ENCODE data around the gene WBP4. TPM values are rescaled to one million over a fixed set of nuclear protein-coding genes. Genes with fewer than 3 reads are reported as not detected.
A peak's percentile ranks its signal among the peaks of the same experiment; 100 is the strongest.

WBP4 gene
- total and polyA plus RNA-seq, 5 donors from 2014 or later, result 3.0 to 5.6 (median 3.5) TPM

- Histone ChIP-seq H3K4me3 (ENCODE audit: low read depth, low read length) (peak within 1 kb of the TSS; percentile 99), H3K4me1 (ENCODE audit: control insufficient read depth, insufficient read depth, low read length, poor library complexity, severe bottlenecking) (peaks cover 33% of the 10 kb centered on the region), H3K27ac (ENCODE audit: insufficient read depth, low read length, poor library complexity, severe bottlenecking) (peak within 1 kb of the TSS; percentile 90), H3K9me3 (ENCODE audit: control insufficient read depth in 2 of 2, low read length in 2 of 2) (no peaks in the 10 kb centered on the region), H3K36me3 (ENCODE audit: control insufficient read depth, insufficient read depth, low read length) (no peaks in the 10 kb centered on the region), H3K27me3 (ENCODE audit: control insufficient read depth, insufficient read depth, low read length) (no peaks in the 10 kb centered on the region)
- peak within 1 kb of the TSS; percentile 85 to 100 (median 95) for H3K4me3 Mint-ChIP-seq
- peaks cover 2% of the 10 kb centered on the region for H3K36me3 Mint-ChIP-seq
- peak; percentile 89 to 90 for ATAC-seq (ENCODE audit: low read depth in 2 of 2)
- H3K27ac Mint-ChIP-seq, result peak within 1 kb of the TSS; percentile 87 to 98 (median 97)
- H3K9me3 Mint-ChIP-seq, result no peaks in the 10 kb centered on the region
- H3K4me1 Mint-ChIP-seq, result peaks cover 21 to 46% (median 40%) of the 10 kb centered on the region in 4 donors
- peak; percentile 57 to 93 (median 80) for DNase-seq
- peaks cover 4% of the 10 kb centered on the region for H3K27me3 Mint-ChIP-seq
Observed at GRCh38 chr13:41019011-41019487, 42.3 kb upstream of the WBP4 start, which contains the start of gene ELF1. Gene ELF1 (minus strand): TSS chr13:41019316. CDS start chr13:40982054, 37,262 bp downstream.

DNA sequence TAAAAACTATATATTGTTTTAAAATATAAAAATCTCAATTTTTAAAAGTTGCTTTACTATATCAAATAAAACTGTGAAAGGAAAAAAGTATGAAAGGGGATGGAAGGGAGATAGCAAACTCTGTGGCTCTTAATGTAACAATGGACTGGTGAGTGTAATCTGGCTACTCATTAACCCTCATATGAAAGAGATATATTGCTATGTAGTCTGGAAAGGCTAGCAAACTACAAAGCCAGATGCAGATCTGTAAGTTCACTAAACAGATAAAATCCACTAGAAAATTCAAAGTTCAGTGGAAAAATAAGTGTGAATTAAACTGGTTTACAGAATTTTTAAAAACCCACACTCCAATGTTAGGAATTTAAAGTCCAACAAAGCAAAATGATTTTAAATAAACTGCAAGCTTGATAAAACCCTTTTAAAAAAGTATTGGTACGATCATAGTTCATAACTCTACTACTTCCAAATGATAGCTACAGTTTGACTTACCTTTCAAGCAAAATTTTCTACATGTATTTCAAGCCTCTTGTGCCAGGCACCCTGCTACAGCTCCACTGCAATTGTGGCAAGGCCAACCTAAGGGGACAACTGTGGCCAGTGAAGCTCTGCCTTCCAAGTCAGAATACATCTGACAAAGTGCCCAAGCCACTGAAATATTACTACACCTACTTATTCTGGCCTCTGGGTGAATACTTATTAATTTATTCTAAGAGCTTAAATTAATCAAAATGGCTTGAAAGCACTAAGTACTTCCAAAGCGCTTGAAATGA lies 41.5 kb upstream of the WBP4 start:
- no peaks in the 10 kb centered on the region for H3K9me3 ChIP-seq (ENCODE audit: control insufficient read depth in 2 of 2, low read length in 2 of 2)
- peak overlapping the region; percentile 99 for H3K4me3 ChIP-seq (ENCODE audit: low read depth, low read length)
- Mint-ChIP-seq H3K27me3 (peaks cover 4% of the 10 kb centered on the region), H3K27ac (peak overlapping the region; percentile 20 to 97 (median 72)), H3K4me3 (peak overlapping the region in 2 of 4 donors; percentile 23 to 85), H3K9me3 (no peaks in the 10 kb centered on the region), H3K36me3 (no peaks in the 10 kb centered on the region), H3K4me1 (peaks cover 21 to 44% (median 38%) of the 10 kb centered on the region in 4 donors)
- ATAC-seq (ENCODE audit: low read depth in 2 of 2) (no peak), DNase-seq (no peak)
- peaks cover 29% of the 10 kb centered on the region for H3K4me1 ChIP-seq (ENCODE audit: control insufficient read depth, insufficient read depth, low read length, poor library complexity, severe bottlenecking)
- H3K27ac ChIP-seq (ENCODE audit: insufficient read depth, low read length, poor library complexity, severe bottlenecking), result peak overlapping the region; percentile 90
- no peaks in the 10 kb centered on the region for H3K36me3 ChIP-seq (ENCODE audit: control insufficient read depth, insufficient read depth, low read length)
- no peaks in the 10 kb centered on the region for H3K27me3 ChIP-seq (ENCODE audit: control insufficient read depth, insufficient read depth, low read length)

DNA sequence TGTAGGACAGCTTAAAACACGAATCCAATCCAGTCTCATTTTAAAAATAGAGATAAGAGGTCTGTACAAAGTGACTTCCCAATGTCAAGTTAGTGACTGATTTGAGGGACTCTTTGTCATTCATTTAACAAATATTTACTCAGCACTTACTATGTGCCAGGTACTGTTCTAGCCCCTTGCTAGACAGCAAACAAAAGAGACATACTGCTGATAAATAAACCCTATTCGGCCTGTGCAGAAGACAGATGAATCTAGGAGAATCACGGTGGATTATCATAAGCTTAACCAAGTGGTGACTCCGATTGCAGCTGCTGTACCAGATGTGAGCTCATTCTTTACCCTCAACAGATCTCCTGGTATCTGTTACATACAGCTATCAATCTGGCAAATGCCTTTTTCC lies 35.8 kb upstream of the WBP4 start:
- Mint-ChIP-seq H3K9me3 (no peaks in the 10 kb centered on the region), H3K27ac (peak overlapping the region; percentile 2 to 78 (median 76))
- ATAC-seq (ENCODE audit: low read depth in 2 of 2), result no peak

GRCh38 chr13:41026788-41027187 lies 34.5 kb upstream of the WBP4 start:
- Mint-ChIP-seq H3K9me3 (no peaks in the 10 kb centered on the region), H3K27ac (no peak overlapping the region), H3K36me3 (peaks cover 8% of the 10 kb centered on the region), H3K4me3 (no peak overlapping the region), H3K27me3 (no peaks in the 10 kb centered on the region), H3K4me1 (peaks cover 12 to 42% (median 27%) of the 10 kb centered on the region in 4 donors)
- Histone ChIP-seq H3K4me3 (ENCODE audit: low read depth, low read length) (no peak overlapping the region), H3K4me1 (ENCODE audit: control insufficient read depth, insufficient read depth, low read length, poor library complexity, severe bottlenecking) (peaks cover 5% of the 10 kb centered on the region), H3K27me3 (ENCODE audit: control insufficient read depth, insufficient read depth, low read length) (no peaks in the 10 kb centered on the region), H3K27ac (ENCODE audit: insufficient read depth, low read length, poor library complexity, severe bottlenecking) (no peak overlapping the region), H3K9me3 (ENCODE audit: control insufficient read depth in 2 of 2, low read length in 2 of 2) (no peaks in the 10 kb centered on the region), H3K36me3 (ENCODE audit: control insufficient read depth, insufficient read depth, low read length) (no peaks in the 10 kb centered on the region)
- ATAC-seq (ENCODE audit: low read depth in 2 of 2), result no peak
- DNase-seq, result no peak

More for the DNA sequence above, 35.8 kb upstream of the WBP4 start:
- H3K27me3 Mint-ChIP-seq, result no peaks in the 10 kb centered on the region
- H3K4me1 ChIP-seq (ENCODE audit: control insufficient read depth, insufficient read depth, low read length, poor library complexity, severe bottlenecking), result peaks cover 5% of the 10 kb centered on the region
- no peak overlapping the region for H3K4me3 Mint-ChIP-seq
- H3K27ac ChIP-seq (ENCODE audit: insufficient read depth, low read length, poor library complexity, severe bottlenecking), result no peak overlapping the region
- H3K4me3 ChIP-seq (ENCODE audit: low read depth, low read length), result no peak overlapping the region
- no peaks in the 10 kb centered on the region for H3K27me3 ChIP-seq (ENCODE audit: control insufficient read depth, insufficient read depth, low read length)
- peaks cover 12 to 46% (median 32%) of the 10 kb centered on the region in 4 donors for H3K4me1 Mint-ChIP-seq
- H3K9me3 ChIP-seq (ENCODE audit: control insufficient read depth in 2 of 2, low read length in 2 of 2), result no peaks in the 10 kb centered on the region
- no peaks in the 10 kb centered on the region for H3K36me3 ChIP-seq (ENCODE audit: control insufficient read depth, insufficient read depth, low read length)
- H3K36me3 Mint-ChIP-seq, result peaks cover 8% of the 10 kb centered on the region
- DNase-seq, result no peak

- no peaks in the 10 kb centered on the region for H3K9me3 Mint-ChIP-seq
- H3K4me1 ChIP-seq (ENCODE audit: control insufficient read depth, insufficient read depth, low read length, poor library complexity, severe bottlenecking), result peaks cover 5% of the 10 kb centered on the region
- H3K36me3 ChIP-seq (ENCODE audit: control insufficient read depth, insufficient read depth, low read length), result no peaks in the 10 kb centered on the region
- no peak overlapping the region for H3K27ac Mint-ChIP-seq
- ATAC-seq (ENCODE audit: low read depth in 2 of 2) (no peak), DNase-seq (no peak)
- H3K27ac ChIP-seq (ENCODE audit: insufficient read depth, low read length, poor library complexity, severe bottlenecking), result no peak overlapping the region
- H3K27me3 Mint-ChIP-seq, result no peaks in the 10 kb centered on the region
- no peaks in the 10 kb centered on the region for H3K9me3 ChIP-seq (ENCODE audit: control insufficient read depth in 2 of 2, low read length in 2 of 2)
- no peak overlapping the region for H3K4me3 ChIP-seq (ENCODE audit: low read depth, low read length)
- H3K27me3 ChIP-seq (ENCODE audit: control insufficient read depth, insufficient read depth, low read length), result no peaks in the 10 kb centered on the region
- peaks cover 8% of the 10 kb centered on the region for H3K36me3 Mint-ChIP-seq
- H3K4me3 Mint-ChIP-seq, result no peak overlapping the region
- peaks cover 14 to 40% (median 24%) of the 10 kb centered on the region in 4 donors for H3K4me1 Mint-ChIP-seq
Observed at GRCh38 chr13:41028051-41028450, 33.3 kb upstream of the WBP4 start.

DNA sequence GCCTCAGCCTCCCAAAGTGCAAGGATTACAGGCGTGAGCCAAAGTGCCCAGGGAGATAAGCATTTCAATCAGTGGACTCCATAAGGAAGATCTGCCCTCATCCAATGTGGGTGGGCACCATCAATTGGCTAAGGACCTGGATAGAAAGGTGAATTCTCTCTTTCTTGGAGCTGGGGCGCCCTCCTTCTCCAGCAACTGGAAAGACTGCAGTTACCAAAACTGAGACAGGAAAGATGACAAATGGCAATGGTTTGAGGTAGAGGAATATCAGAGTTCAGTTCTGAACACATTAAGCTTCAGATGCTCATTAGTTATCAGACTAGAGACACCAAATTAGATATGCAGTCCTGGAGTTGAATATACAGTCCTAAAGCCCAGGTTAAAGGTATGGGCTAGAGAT lies 31.7 kb upstream of the WBP4 start:
- Histone ChIP-seq H3K9me3 (ENCODE audit: control insufficient read depth in 2 of 2, low read length in 2 of 2) (no peaks in the 10 kb centered on the region), H3K27ac (ENCODE audit: insufficient read depth, low read length, poor library complexity, severe bottlenecking) (no peak overlapping the region), H3K27me3 (ENCODE audit: control insufficient read depth, insufficient read depth, low read length) (no peaks in the 10 kb centered on the region), H3K4me3 (ENCODE audit: low read depth, low read length) (no peak overlapping the region), H3K36me3 (ENCODE audit: control insufficient read depth, insufficient read depth, low read length) (no peaks in the 10 kb centered on the region), H3K4me1 (ENCODE audit: control insufficient read depth, insufficient read depth, low read length, poor library complexity, severe bottlenecking) (peaks cover 3% of the 10 kb centered on the region)
- DNase-seq (no peak), ATAC-seq (ENCODE audit: low read depth in 2 of 2) (no peak)
- Mint-ChIP-seq H3K4me3 (no peak overlapping the region), H3K4me1 (peaks cover 13 to 40% (median 17%) of the 10 kb centered on the region in 4 donors), H3K27ac (no peak overlapping the region), H3K36me3 (peaks cover 13% of the 10 kb centered on the region), H3K27me3 (no peaks in the 10 kb centered on the region), H3K9me3 (no peaks in the 10 kb centered on the region)

- Histone ChIP-seq H3K9me3 (ENCODE audit: control insufficient read depth in 2 of 2, low read length in 2 of 2) (no peaks in the 10 kb centered on the region), H3K4me3 (ENCODE audit: low read depth, low read length) (no peak overlapping the region), H3K36me3 (ENCODE audit: control insufficient read depth, insufficient read depth, low read length) (no peaks in the 10 kb centered on the region), H3K4me1 (ENCODE audit: control insufficient read depth, insufficient read depth, low read length, poor library complexity, severe bottlenecking) (no peaks in the 10 kb centered on the region), H3K27ac (ENCODE audit: insufficient read depth, low read length, poor library complexity, severe bottlenecking) (no peak overlapping the region), H3K27me3 (ENCODE audit: control insufficient read depth, insufficient read depth, low read length) (no peaks in the 10 kb centered on the region)
- no peaks in the 10 kb centered on the region for H3K27me3 Mint-ChIP-seq
- peak overlapping the region in 1 of 3 donors; percentile 32 for H3K27ac Mint-ChIP-seq
- H3K4me1 Mint-ChIP-seq, result peaks cover 0 to 27% (median 15%) of the 10 kb centered on the region in 4 donors
- H3K9me3 Mint-ChIP-seq, result no peaks in the 10 kb centered on the region
- DNase-seq (no peak), ATAC-seq (ENCODE audit: low read depth in 2 of 2) (peak in 1 of 2 donors; percentile 16)
- H3K4me3 Mint-ChIP-seq, result no peak overlapping the region
- peaks cover 5% of the 10 kb centered on the region for H3K36me3 Mint-ChIP-seq
Observed at GRCh38 chr13:41032691-41033376, 28.5 kb upstream of the WBP4 start.

Data from CD4-positive, CD25-positive, alpha-beta regulatory T cell (primary cell).